GM23248 (cell line): ENCODE data around the gene FCER1G.

ENCODE experiments used
- EZH2 ChIP-seq: fragments of 200-600 bp; sonication (generic); IDR thresholded peaks from 2 replicates; pipeline ENCODE4 v1.6.1; 2018; ENCODE audit warnings: antibody characterized with exemption, mild to moderate bottlenecking; ENCODE audit not compliant: insufficient read depth, poor library complexity, severe bottlenecking
- EZH2phosphoT487 ChIP-seq: fragments of 200-600 bp; sonication (generic); IDR thresholded peaks from 2 replicates; pipeline ENCODE4 v1.6.1; 2018; ENCODE audit warnings: antibody characterized with exemption, moderate library complexity, mild to moderate bottlenecking, low read depth; ENCODE audit not compliant: insufficient read depth

- no peak for TF ChIP-seq EZH2
- TF ChIP-seq EZH2phosphoT487, result no peak
Observed at GRCh38 chr1:161228032-161228431, 12.9 kb downstream of the FCER1G start.
